MM.1S (cell line): ENCODE measurements around the gene BACE2.

Source experiments
- CTCF ChIP-seq: fragments of 300-600 bp; sonication (generic); IDR thresholded peaks from 2 replicates; pipeline ENCODE4 v1.5.1; 2016; ENCODE audit warnings: antibody characterized with exemption, low read length, mixed read lengths
- EZH2 ChIP-seq: fragments of 300-600 bp; sonication (generic); optimal IDR thresholded peaks from 2 replicates; pipeline ENCODE3; 2017; ENCODE audit warnings: low read depth, mild to moderate bottlenecking, antibody characterized with exemption, low read length, mixed read lengths
- EZH2phosphoT487 ChIP-seq: fragments of 300-600 bp; sonication (generic); IDR thresholded peaks from 2 replicates; pipeline ENCODE4 v1.6.1; 2018; ENCODE audit warnings: antibody characterized with exemption, low read length

DNA sequence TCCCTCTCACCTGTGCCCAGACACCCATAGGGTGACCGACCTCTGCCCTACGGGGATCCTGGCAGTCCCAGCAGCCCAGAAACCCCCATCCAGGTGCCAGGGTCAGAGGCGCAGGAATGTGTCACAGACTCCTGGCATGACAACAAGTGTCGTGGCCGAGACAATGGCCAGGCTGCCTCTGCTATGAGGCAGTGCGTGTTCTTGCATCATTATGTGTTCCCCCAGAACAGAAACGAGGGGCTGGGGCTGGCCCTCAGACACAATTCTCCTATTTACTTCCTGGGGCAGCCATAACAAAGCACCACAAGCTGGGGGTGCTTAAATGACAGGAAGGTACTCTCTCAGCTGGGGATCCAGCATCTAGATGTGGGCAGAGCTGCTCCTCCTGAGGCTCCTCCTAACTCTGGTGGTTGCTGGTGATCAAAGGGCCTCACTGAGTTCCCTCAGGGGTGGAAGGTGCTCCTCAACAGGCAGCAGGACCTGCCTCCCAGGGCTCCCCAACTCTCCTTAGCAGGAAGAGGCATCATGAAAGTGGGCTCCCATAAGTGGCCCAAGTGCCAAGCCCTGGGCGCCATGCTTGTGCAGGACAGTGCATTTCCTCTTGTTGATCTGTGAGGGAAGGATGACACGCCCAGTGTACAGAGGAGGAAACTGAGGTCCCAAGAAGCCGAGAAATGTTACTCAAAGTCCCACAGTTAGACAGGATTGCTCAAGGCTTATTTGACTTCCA, 24.2 kb upstream of the BACE2 start:
- TF ChIP-seq EZH2phosphoT487 (no peak), EZH2 (no peak), CTCF (no peak)
